ENCODE results near the gene TRIOBP.

The TRIOBP gene

GRCh38 chr22:37675930-37676735 lies 20.7 kb upstream of the TRIOBP start:
- Histone ChIP-seq H3K4me1 (ENCODE audit: control insufficient read depth in 1 of 2, insufficient read depth in 2 of 2, low read length in 2 of 2) (peaks cover 6 to 11% of the 10 kb centered on the region in 2 experiments), H3K79me1 (ENCODE audit: low read length) (peaks cover 9% of the 10 kb centered on the region), H3K9ac (ENCODE audit: low read length) (no peak overlapping the region), H4K8ac (ENCODE audit: low read depth, low read length) (peak overlapping the region; percentile 85), H4K12ac (ENCODE audit: low read depth, low read length) (peak overlapping the region; percentile 63), H3K79me2 (ENCODE audit: control insufficient read depth, insufficient read depth, low read length, poor library complexity) (no peaks in the 10 kb centered on the region), H2BK12ac (ENCODE audit: low read length) (peak overlapping the region; percentile 42), H3K4me3 (ENCODE audit: low read depth, low read length) (no peak overlapping the region), H3K23ac (ENCODE audit: low read length) (no peak overlapping the region), H3K36me3 (ENCODE audit: control insufficient read depth in 1 of 2, insufficient read depth in 2 of 2, low read length in 2 of 2) (no peaks in the 10 kb centered on the region), H2BK5ac (ENCODE audit: low read depth, low read length, poor library complexity) (no peak overlapping the region), H3K18ac (ENCODE audit: low read length) (peak overlapping the region; percentile 63), H3K4me2 (ENCODE audit: low read length) (peak overlapping the region; percentile 71), H2AFZ (ENCODE audit: insufficient read depth, low read length, poor library complexity) (no peak overlapping the region), H3K27ac (ENCODE audit: low read depth, low read length) (peak overlapping the region; percentile 40), H2AK5ac (ENCODE audit: low read length) (peak overlapping the region; percentile 84), H3K14ac (ENCODE audit: low read length) (peak overlapping the region; percentile 57), H2BK120ac (ENCODE audit: insufficient read depth, low read length, poor library complexity) (peak overlapping the region; percentile 71), H4K91ac (ENCODE audit: low read depth, low read length) (peak overlapping the region; percentile 81), H3K9me3 (ENCODE audit: insufficient read depth, low read depth, low read length) (no peaks in the 10 kb centered on the region), H3K27me3 (ENCODE audit: insufficient read depth, low read length) (no peaks in the 10 kb centered on the region), H3K4ac (ENCODE audit: low read depth, low read length) (peak overlapping the region; percentile 23)
- DNase-seq = no peak
- WGBS (ENCODE audit: extremely low coverage, insufficient coverage, insufficient read length) = no CpG with 5 or more reads among the region's 17 CpGs

GRCh38 chr22:37676736-37677492 lies 19.9 kb upstream of the TRIOBP start:
- H3K4ac ChIP-seq (ENCODE audit: low read depth, low read length) = peak overlapping the region; percentile 29
- peaks cover 9% of the 10 kb centered on the region for H3K79me1 ChIP-seq (ENCODE audit: low read length)
- H2BK5ac ChIP-seq (ENCODE audit: low read depth, low read length, poor library complexity) = peak overlapping the region; percentile 67
- no peaks in the 10 kb centered on the region for H3K36me3 ChIP-seq (ENCODE audit: control insufficient read depth in 1 of 2, insufficient read depth in 2 of 2, low read length in 2 of 2)
- H3K23ac ChIP-seq (ENCODE audit: low read length) = no peak overlapping the region
- peak overlapping the region; percentile 71 for H3K4me2 ChIP-seq (ENCODE audit: low read length)
- H3K18ac ChIP-seq (ENCODE audit: low read length) = peak overlapping the region; percentile 28
- H2AFZ ChIP-seq (ENCODE audit: insufficient read depth, low read length, poor library complexity) = peak overlapping the region; percentile 82
- H4K91ac ChIP-seq (ENCODE audit: low read depth, low read length) = peak overlapping the region; percentile 81
- H3K4me3 ChIP-seq (ENCODE audit: low read depth, low read length) = peak overlapping the region; percentile 51
- peak overlapping the region; percentile 84 for H2AK5ac ChIP-seq (ENCODE audit: low read length)
- peak overlapping the region; percentile 81 for H4K12ac ChIP-seq (ENCODE audit: low read depth, low read length)
- peak overlapping the region; percentile 51 for H2BK12ac ChIP-seq (ENCODE audit: low read length)
- peak overlapping the region; percentile 40 for H3K27ac ChIP-seq (ENCODE audit: low read depth, low read length)
- H3K14ac ChIP-seq (ENCODE audit: low read length) = peak overlapping the region; percentile 74
- peaks cover 6 to 11% of the 10 kb centered on the region in 2 experiments for H3K4me1 ChIP-seq (ENCODE audit: control insufficient read depth in 1 of 2, insufficient read depth in 2 of 2, low read length in 2 of 2)
- peak overlapping the region; percentile 85 for H4K8ac ChIP-seq (ENCODE audit: low read depth, low read length)
- DNase-seq = peak; percentile 85 to 91
- no peaks in the 10 kb centered on the region for H3K79me2 ChIP-seq (ENCODE audit: control insufficient read depth, insufficient read depth, low read length, poor library complexity)
- H3K27me3 ChIP-seq (ENCODE audit: insufficient read depth, low read length) = no peaks in the 10 kb centered on the region
- no CpG with 5 or more reads among the region's 42 CpGs for WGBS (ENCODE audit: extremely low coverage, insufficient coverage, insufficient read length)
- H3K9me3 ChIP-seq (ENCODE audit: insufficient read depth, low read depth, low read length) = no peaks in the 10 kb centered on the region
- H2BK120ac ChIP-seq (ENCODE audit: insufficient read depth, low read length, poor library complexity) = peak overlapping the region; percentile 71
- no peak overlapping the region for H3K9ac ChIP-seq (ENCODE audit: low read length)

GRCh38 chr22:37677493-37677974 lies 19.3 kb upstream of the TRIOBP start:
- no peaks in the 10 kb centered on the region for H3K79me2 ChIP-seq (ENCODE audit: control insufficient read depth, insufficient read depth, low read length, poor library complexity)

GRCh38 chr22:37678372-37678771 lies 18.5 kb upstream of the TRIOBP start:
- Histone ChIP-seq H3K4ac (ENCODE audit: low read depth, low read length) (no peak overlapping the region), H3K79me2 (ENCODE audit: control insufficient read depth, insufficient read depth, low read length, poor library complexity) (no peaks in the 10 kb centered on the region), H3K9me3 (ENCODE audit: insufficient read depth, low read depth, low read length) (no peaks in the 10 kb centered on the region), H3K79me1 (ENCODE audit: low read length) (peaks cover 9% of the 10 kb centered on the region), H3K36me3 (ENCODE audit: control insufficient read depth in 1 of 2, insufficient read depth in 2 of 2, low read length in 2 of 2) (no peaks in the 10 kb centered on the region), H2AK5ac (ENCODE audit: low read length) (peak overlapping the region; percentile 77), H3K27me3 (ENCODE audit: insufficient read depth, low read length) (no peaks in the 10 kb centered on the region), H3K18ac (ENCODE audit: low read length) (no peak overlapping the region), H4K12ac (ENCODE audit: low read depth, low read length) (no peak overlapping the region), H3K4me2 (ENCODE audit: low read length) (no peak overlapping the region), H4K91ac (ENCODE audit: low read depth, low read length) (no peak overlapping the region), H3K23ac (ENCODE audit: low read length) (no peak overlapping the region), H2BK5ac (ENCODE audit: low read depth, low read length, poor library complexity) (no peak overlapping the region), H2BK120ac (ENCODE audit: insufficient read depth, low read length, poor library complexity) (no peak overlapping the region), H3K14ac (ENCODE audit: low read length) (peak overlapping the region; percentile 10), H2BK12ac (ENCODE audit: low read length) (peak overlapping the region; percentile 46), H3K4me1 (ENCODE audit: control insufficient read depth in 1 of 2, insufficient read depth in 2 of 2, low read length in 2 of 2) (peaks cover 6 to 11% of the 10 kb centered on the region in 2 experiments), H3K27ac (ENCODE audit: low read depth, low read length) (no peak overlapping the region), H4K8ac (ENCODE audit: low read depth, low read length) (no peak overlapping the region), H3K9ac (ENCODE audit: low read length) (no peak overlapping the region), H3K4me3 (ENCODE audit: low read depth, low read length) (no peak overlapping the region), H2AFZ (ENCODE audit: insufficient read depth, low read length, poor library complexity) (no peak overlapping the region)
- no CpG with 5 or more reads among the region's 18 CpGs for WGBS (ENCODE audit: extremely low coverage, insufficient coverage, insufficient read length)
- no peak for DNase-seq

More at GRCh38 chr22:37677493-37677974, 19.3 kb upstream of the TRIOBP start:
- Histone ChIP-seq H2AFZ (ENCODE audit: insufficient read depth, low read length, poor library complexity) (peak overlapping the region; percentile 82), H3K4me1 (ENCODE audit: control insufficient read depth in 1 of 2, insufficient read depth in 2 of 2, low read length in 2 of 2) (peaks cover 6 to 11% of the 10 kb centered on the region in 2 experiments), H2AK5ac (ENCODE audit: low read length) (no peak overlapping the region), H3K27ac (ENCODE audit: low read depth, low read length) (peak overlapping the region; percentile 14), H3K36me3 (ENCODE audit: control insufficient read depth in 1 of 2, insufficient read depth in 2 of 2, low read length in 2 of 2) (no peaks in the 10 kb centered on the region), H3K79me1 (ENCODE audit: low read length) (peaks cover 9% of the 10 kb centered on the region), H3K4me2 (ENCODE audit: low read length) (peak overlapping the region; percentile 71), H3K18ac (ENCODE audit: low read length) (peak overlapping the region; percentile 5), H3K27me3 (ENCODE audit: insufficient read depth, low read length) (no peaks in the 10 kb centered on the region), H2BK12ac (ENCODE audit: low read length) (no peak overlapping the region), H3K14ac (ENCODE audit: low read length) (no peak overlapping the region), H4K12ac (ENCODE audit: low read depth, low read length) (no peak overlapping the region), H3K23ac (ENCODE audit: low read length) (no peak overlapping the region), H4K8ac (ENCODE audit: low read depth, low read length) (peak overlapping the region; percentile 15), H2BK5ac (ENCODE audit: low read depth, low read length, poor library complexity) (no peak overlapping the region), H3K9ac (ENCODE audit: low read length) (peak overlapping the region; percentile 65), H3K9me3 (ENCODE audit: insufficient read depth, low read depth, low read length) (no peaks in the 10 kb centered on the region), H3K4ac (ENCODE audit: low read depth, low read length) (no peak overlapping the region), H3K4me3 (ENCODE audit: low read depth, low read length) (peak overlapping the region; percentile 31), H2BK120ac (ENCODE audit: insufficient read depth, low read length, poor library complexity) (no peak overlapping the region), H4K91ac (ENCODE audit: low read depth, low read length) (peak overlapping the region; percentile 36)
- DNase-seq = no peak
- no CpG with 5 or more reads among the region's 15 CpGs for WGBS (ENCODE audit: extremely low coverage, insufficient coverage, insufficient read length)
